ENCODE data around the gene POLR3A. TPM values are rescaled to one million over a fixed set of nuclear protein-coding genes. Genes with fewer than 3 reads are reported as not detected.

POLR3A gene
- polyA plus RNA-seq, 1 donor (not counting 4 experiments of a cell fraction or from before 2014, with no cell fraction given), result 15.5 TPM

GRCh38 chr10:77922566-77923179, 106.6 kb downstream of the POLR3A start:
- Histone ChIP-seq H3K27me3 (ENCODE audit: control insufficient read depth, extremely low read depth, insufficient read depth, low read length) (no peaks in the 10 kb centered on the region), H3K9me3 (ENCODE audit: control insufficient read depth, low read depth, low read length) (no peaks in the 10 kb centered on the region), H3K9ac (ENCODE audit: control insufficient read depth, extremely low read depth, insufficient read depth, low read length) (no peak overlapping the region), H3K4me2 (ENCODE audit: control insufficient read depth, extremely low read depth, insufficient read depth, low read depth, low read length) (peak overlapping the region; percentile 35), H4K20me1 (ENCODE audit: control insufficient read depth, extremely low read depth, insufficient read depth, low read length) (peaks cover 15% of the 10 kb centered on the region), H3K9me1 (ENCODE audit: control insufficient read depth, extremely low read depth, insufficient read depth, low read length) (peaks cover 8% of the 10 kb centered on the region), H3K79me2 (ENCODE audit: control insufficient read depth, insufficient read depth, low read length) (peaks cover 83% of the 10 kb centered on the region), H3K36me3 (ENCODE audit: control insufficient read depth in 2 of 2, extremely low read depth in 1 of 2, insufficient read depth in 2 of 2, low read length in 2 of 2) (peaks cover 3 to 11% of the 10 kb centered on the region in 2 experiments), H3K27ac (ENCODE audit: control insufficient read depth, insufficient read depth, low read length) (peak overlapping the region; percentile 3), H3K4me3 (ENCODE audit: control insufficient read depth in 2 of 3, extremely low read depth in 1 of 3, insufficient read depth in 2 of 3, low read depth in 1 of 3, low read length in 3 of 3) (peak overlapping the region in 1 of 3 experiments; percentile 25), H3K4me1 (ENCODE audit: control insufficient read depth, extremely low read depth, insufficient read depth, low read length) (peaks cover 47% of the 10 kb centered on the region), H2AFZ (ENCODE audit: control insufficient read depth, low read length) (no peak overlapping the region)
- no peak for DNase-seq (ENCODE audit: low read depth, low spot score)
- TF ChIP-seq EZH2 (IDR thresholded peaks at IDR 0.05; ENCODE audit: low read length), result no peak
- TF ChIP-seq, protein P1, sequence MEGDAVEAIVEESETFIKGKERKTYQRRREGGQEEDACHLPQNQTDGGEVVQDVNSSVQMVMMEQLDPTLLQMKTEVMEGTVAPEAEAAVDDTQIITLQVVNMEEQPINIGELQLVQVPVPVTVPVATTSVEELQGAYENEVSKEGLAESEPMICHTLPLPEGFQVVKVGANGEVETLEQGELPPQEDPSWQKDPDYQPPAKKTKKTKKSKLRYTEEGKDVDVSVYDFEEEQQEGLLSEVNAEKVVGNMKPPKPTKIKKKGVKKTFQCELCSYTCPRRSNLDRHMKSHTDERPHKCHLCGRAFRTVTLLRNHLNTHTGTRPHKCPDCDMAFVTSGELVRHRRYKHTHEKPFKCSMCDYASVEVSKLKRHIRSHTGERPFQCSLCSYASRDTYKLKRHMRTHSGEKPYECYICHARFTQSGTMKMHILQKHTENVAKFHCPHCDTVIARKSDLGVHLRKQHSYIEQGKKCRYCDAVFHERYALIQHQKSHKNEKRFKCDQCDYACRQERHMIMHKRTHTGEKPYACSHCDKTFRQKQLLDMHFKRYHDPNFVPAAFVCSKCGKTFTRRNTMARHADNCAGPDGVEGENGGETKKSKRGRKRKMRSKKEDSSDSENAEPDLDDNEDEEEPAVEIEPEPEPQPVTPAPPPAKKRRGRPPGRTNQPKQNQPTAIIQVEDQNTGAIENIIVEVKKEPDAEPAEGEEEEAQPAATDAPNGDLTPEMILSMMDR (optimal IDR thresholded peaks at IDR 0.05 in 1 of 3, IDR thresholded peaks at IDR 0.05 in 1 of 3, conservative IDR thresholded peaks at IDR 0.05 in 1 of 3; ENCODE audit: extremely low read depth in 1 of 3, insufficient read depth in 2 of 3, low read length in 3 of 3), result no peak
- dilution Hi-C loops (cut with MboI; ENCODE audit: extremely low pct_ligation_motif_present, low sequenced_read_pairs), result no loop called here
- FAIRE-seq, result peak; percentile 56

- H3K27me3 ChIP-seq (ENCODE audit: control insufficient read depth, extremely low read depth, insufficient read depth, low read length), result no peaks in the 10 kb centered on the region
- H3K27ac ChIP-seq (ENCODE audit: control insufficient read depth, insufficient read depth, low read length), result peak overlapping the region; percentile 3
- no peak overlapping the region for H3K9ac ChIP-seq (ENCODE audit: control insufficient read depth, extremely low read depth, insufficient read depth, low read length)
- H3K4me3 ChIP-seq (ENCODE audit: control insufficient read depth in 2 of 3, extremely low read depth in 1 of 3, insufficient read depth in 2 of 3, low read depth in 1 of 3, low read length in 3 of 3), result no peak overlapping the region
- no peaks in the 10 kb centered on the region for H3K9me3 ChIP-seq (ENCODE audit: control insufficient read depth, low read depth, low read length)
- no peak for TF ChIP-seq EZH2 (IDR thresholded peaks at IDR 0.05; ENCODE audit: low read length)
- TF ChIP-seq, protein P1 (optimal IDR thresholded peaks at IDR 0.05 in 1 of 3, IDR thresholded peaks at IDR 0.05 in 1 of 3, conservative IDR thresholded peaks at IDR 0.05 in 1 of 3; ENCODE audit: extremely low read depth in 1 of 3, insufficient read depth in 2 of 3, low read length in 3 of 3), result no peak
- H2AFZ ChIP-seq (ENCODE audit: control insufficient read depth, low read length), result no peak overlapping the region
- peaks cover 3 to 11% of the 10 kb centered on the region in 2 experiments for H3K36me3 ChIP-seq (ENCODE audit: control insufficient read depth in 2 of 2, extremely low read depth in 1 of 2, insufficient read depth in 2 of 2, low read length in 2 of 2)
- H4K20me1 ChIP-seq (ENCODE audit: control insufficient read depth, extremely low read depth, insufficient read depth, low read length), result peaks cover 15% of the 10 kb centered on the region
- peak overlapping the region; percentile 35 for H3K4me2 ChIP-seq (ENCODE audit: control insufficient read depth, extremely low read depth, insufficient read depth, low read depth, low read length)
- DNase-seq (ENCODE audit: low read depth, low spot score) (no peak), FAIRE-seq (no peak)
- peaks cover 47% of the 10 kb centered on the region for H3K4me1 ChIP-seq (ENCODE audit: control insufficient read depth, extremely low read depth, insufficient read depth, low read length)
- peaks cover 89% of the 10 kb centered on the region for H3K79me2 ChIP-seq (ENCODE audit: control insufficient read depth, insufficient read depth, low read length)
- dilution Hi-C loops (cut with MboI; ENCODE audit: extremely low pct_ligation_motif_present, low sequenced_read_pairs), result no loop called here
- peaks cover 8% of the 10 kb centered on the region for H3K9me1 ChIP-seq (ENCODE audit: control insufficient read depth, extremely low read depth, insufficient read depth, low read length)
These were observed 107.3 kb downstream of the POLR3A start for GRCh38 chr10:77922055-77922454.

Measured in keratinocyte (primary cell).